OCI-LY3 (cell line): ENCODE data around the gene ZNF32.

Experiments
- CTCF ChIP-seq: fragments of 200-600, 300-600 bp; sonication (generic); IDR thresholded peaks from 2 replicates; pipeline ENCODE4 v1.5.1; 2014; ENCODE audit warnings: antibody characterized with exemption, low read length, low read depth
- EZH2phosphoT487 ChIP-seq: fragments of 200-600 bp; shearing (Covaris generic); IDR thresholded peaks from 2 replicates; pipeline ENCODE4 v1.6.1; 2018; ENCODE audit warnings: antibody characterized with exemption, mixed run types, low read depth

DNA sequence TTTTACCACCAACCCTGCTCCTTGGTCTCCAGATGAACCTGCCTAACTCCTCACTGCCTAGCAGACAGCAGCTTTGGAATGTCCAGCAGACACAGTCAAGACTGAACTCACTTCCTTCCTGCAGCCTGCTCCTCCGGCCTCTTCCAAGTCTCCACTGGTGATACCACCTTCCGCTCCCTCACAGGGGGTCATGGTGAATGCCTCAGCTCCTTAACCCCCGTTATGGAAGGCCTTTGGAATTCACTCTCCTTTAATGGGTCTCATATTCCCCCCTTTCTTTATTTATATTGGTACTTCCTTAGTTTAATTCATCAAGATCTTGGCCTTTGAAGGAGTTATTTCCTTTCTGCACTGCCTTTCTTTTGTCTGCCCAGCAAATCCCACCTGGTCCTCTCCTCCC lies 44.9 kb upstream of the ZNF32 start:
- TF ChIP-seq EZH2phosphoT487, result no peak
- no peak for TF ChIP-seq CTCF
